HepG2 (cell line): Measurements from ENCODE around the gene WEE1.

Experiments
- KAT8 ChIP-seq: IDR thresholded peaks from 2 replicates; pipeline ENCODE4 v1.6.1; 2016; ENCODE audit warnings: missing genetic modification reagents, missing compliant biosample characterization
- NFIC ChIP-seq: IDR thresholded peaks from 2 replicates; pipeline ENCODE4 v1.6.1; 2012; ENCODE audit warnings: mild to moderate bottlenecking, low read length, inconsistent platforms
- TRAFD1 ChIP-seq: sonication (generic); formaldehyde crosslinking; IDR thresholded peaks from 2 replicates; pipeline ENCODE4 v1.5.1; 2020; ENCODE audit warnings: missing genetic modification reagents, mild to moderate bottlenecking, borderline replicate concordance

- TF ChIP-seq NFIC, result no peak
- TF ChIP-seq KAT8, result no peak
- no peak for TF ChIP-seq TRAFD1 (CRISPR knock-in tag)
Measured at GRCh38 chr11:9624448-9624847, 51.0 kb downstream of the WEE1 start.
